Measurements from ENCODE around the gene GRM7. TPM values are rescaled to one million over a fixed set of nuclear protein-coding genes. Genes with fewer than 3 reads are reported as not detected.

GRM7 gene
- total RNA-seq, 4 donors from 2014 or later = 0.09 TPM; not detected in 3

DNA sequence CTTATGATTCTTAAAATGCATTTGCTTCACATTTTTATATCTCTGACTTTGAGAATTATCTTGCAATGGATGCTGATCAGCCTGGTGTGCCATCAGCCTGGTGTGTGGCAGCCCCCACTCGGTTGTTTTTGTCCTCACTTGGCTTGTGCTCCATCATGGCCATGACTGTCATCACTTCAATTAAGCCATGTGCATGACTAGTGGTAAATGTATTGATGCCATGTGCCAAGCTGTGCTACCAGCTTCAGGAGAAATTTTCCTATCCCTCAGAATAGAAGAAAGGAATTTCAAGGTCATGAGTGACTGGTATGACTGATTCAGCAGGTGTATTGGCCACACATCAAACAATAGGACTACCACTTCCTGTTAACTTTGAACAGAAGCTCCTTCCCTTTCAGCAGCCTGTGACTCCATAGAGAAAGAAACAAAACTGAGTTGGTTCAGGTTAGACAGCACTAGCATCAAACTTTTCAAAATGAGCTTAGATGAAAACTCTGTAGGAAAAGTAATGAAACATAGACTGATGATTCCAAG is 251.7 kb downstream of the GRM7 start:
- intact Hi-C loops (cut with DNase I) = no loop called here
- no peak for DNase-seq
- Histone ChIP-seq H3K4me3 (no peak overlapping the region), H3K27me3 (no peaks in the 10 kb centered on the region), H3K9me3 (no peaks in the 10 kb centered on the region), H3K36me3 (no peaks in the 10 kb centered on the region), H3K27ac (no peak overlapping the region), H3K4me1 (no peaks in the 10 kb centered on the region)
- TF ChIP-seq, protein P1, sequence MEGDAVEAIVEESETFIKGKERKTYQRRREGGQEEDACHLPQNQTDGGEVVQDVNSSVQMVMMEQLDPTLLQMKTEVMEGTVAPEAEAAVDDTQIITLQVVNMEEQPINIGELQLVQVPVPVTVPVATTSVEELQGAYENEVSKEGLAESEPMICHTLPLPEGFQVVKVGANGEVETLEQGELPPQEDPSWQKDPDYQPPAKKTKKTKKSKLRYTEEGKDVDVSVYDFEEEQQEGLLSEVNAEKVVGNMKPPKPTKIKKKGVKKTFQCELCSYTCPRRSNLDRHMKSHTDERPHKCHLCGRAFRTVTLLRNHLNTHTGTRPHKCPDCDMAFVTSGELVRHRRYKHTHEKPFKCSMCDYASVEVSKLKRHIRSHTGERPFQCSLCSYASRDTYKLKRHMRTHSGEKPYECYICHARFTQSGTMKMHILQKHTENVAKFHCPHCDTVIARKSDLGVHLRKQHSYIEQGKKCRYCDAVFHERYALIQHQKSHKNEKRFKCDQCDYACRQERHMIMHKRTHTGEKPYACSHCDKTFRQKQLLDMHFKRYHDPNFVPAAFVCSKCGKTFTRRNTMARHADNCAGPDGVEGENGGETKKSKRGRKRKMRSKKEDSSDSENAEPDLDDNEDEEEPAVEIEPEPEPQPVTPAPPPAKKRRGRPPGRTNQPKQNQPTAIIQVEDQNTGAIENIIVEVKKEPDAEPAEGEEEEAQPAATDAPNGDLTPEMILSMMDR (IDR thresholded peaks at IDR 0.05) = no peak
- TF ChIP-seq POLR2A (IDR thresholded peaks at IDR 0.05) = no peak
- WGBS, 2 donors = 43 to 60% methylated on average over 1 of the region's 1 CpG

DNA sequence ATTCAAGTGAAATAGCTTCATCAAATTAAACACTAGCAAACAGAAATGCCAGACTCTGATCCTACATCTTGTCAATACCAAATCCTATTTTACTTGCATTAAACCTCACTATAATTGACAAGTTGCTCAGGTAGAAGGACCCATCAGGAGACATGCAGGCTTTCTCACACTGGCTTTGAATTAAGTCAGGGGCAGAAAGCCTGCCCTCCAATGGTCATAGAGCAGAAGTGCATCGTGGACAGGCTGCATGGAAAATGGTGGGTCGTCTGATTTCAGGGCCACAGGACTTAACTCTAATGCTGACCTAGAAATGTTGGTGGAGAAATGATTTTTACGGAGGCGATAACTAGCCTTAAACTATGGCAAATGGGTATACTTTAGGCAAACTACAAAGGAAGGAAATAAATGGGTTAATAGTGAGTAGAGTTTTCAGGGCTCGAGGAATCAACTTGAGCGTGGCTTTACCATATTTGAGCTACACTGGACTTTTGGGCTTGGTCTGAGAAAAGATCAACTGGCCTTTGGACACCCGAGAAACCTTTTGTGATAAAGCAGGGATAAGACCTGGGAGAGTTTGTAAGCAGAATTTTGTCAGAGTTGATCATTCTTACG is 283.9 kb downstream of the GRM7 start:
- TF ChIP-seq, protein P1 (IDR thresholded peaks at IDR 0.05) = peak in 4 of 6 experiments; percentile 17 to 51 (median 23)
- TF ChIP-seq POLR2A (IDR thresholded peaks at IDR 0.05) = no peak
- intact Hi-C loops (cut with DNase I) = no loop called here
- no peaks in the 10 kb centered on the region for H3K9me3 ChIP-seq
- H3K27ac ChIP-seq = no peak overlapping the region
- H3K4me1 ChIP-seq = no peaks in the 10 kb centered on the region
- no peak for DNase-seq
- no peak overlapping the region for H3K4me3 ChIP-seq
- no peaks in the 10 kb centered on the region for H3K36me3 ChIP-seq
- no peaks in the 10 kb centered on the region for H3K27me3 ChIP-seq
- 71% methylated on average over 8 of the region's 8 CpGs for WGBS, 2 donors

DNA sequence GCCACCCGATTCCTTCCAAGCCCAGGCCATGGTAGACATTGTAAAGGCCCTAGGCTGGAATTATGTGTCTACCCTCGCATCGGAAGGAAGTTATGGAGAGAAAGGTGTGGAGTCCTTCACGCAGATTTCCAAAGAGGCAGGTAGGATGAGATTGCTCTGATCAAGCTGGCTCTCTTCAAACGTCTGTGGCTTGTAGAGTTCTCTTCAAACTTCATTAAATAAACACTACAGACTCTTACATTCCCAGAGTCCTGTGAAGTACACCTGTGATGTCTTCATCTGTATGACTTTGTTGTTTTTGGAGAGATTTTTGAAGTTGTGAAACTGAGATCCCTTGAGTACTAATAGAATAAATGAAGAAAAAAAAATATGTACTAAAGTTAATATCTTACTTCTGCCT is 285.6 kb downstream of the GRM7 start:
- Histone ChIP-seq H3K4me3 (no peak overlapping the region), H3K27ac (no peak overlapping the region), H3K27me3 (no peaks in the 10 kb centered on the region), H3K36me3 (no peaks in the 10 kb centered on the region), H3K4me1 (no peaks in the 10 kb centered on the region), H3K9me3 (no peaks in the 10 kb centered on the region)
- intact Hi-C loops (cut with DNase I) = no loop called here
- no peak for DNase-seq
- TF ChIP-seq POLR2A (IDR thresholded peaks at IDR 0.05) = no peak
- TF ChIP-seq, protein P1 (IDR thresholded peaks at IDR 0.05) = no peak
- 68 to 86% methylated on average over 5 of the region's 5 CpGs for WGBS, 2 donors

DNA sequence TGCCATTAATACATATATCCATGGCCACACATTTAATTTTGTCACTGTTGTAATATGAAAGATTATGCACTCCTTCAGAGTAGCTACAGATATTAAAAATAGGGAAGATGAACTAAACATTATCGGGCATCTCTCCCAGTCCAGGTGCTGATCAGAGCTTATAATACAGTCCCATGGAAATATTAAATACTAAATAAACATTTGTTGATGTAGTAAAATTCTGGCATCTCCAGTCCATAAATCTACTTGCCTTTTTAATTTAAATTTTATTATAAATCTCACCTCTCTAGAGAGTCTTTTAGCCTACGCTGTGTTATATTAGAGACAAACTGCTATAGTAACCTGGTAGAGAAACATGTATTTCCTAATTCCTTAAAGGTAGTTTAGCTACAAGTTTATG is 297.6 kb downstream of the GRM7 start:
- H3K27ac ChIP-seq = no peak overlapping the region
- DNase-seq = no peak
- H3K36me3 ChIP-seq = no peaks in the 10 kb centered on the region
- H3K27me3 ChIP-seq = no peaks in the 10 kb centered on the region
- no peaks in the 10 kb centered on the region for H3K9me3 ChIP-seq
- H3K4me3 ChIP-seq = no peak overlapping the region
- no peaks in the 10 kb centered on the region for H3K4me1 ChIP-seq
- intact Hi-C loops (cut with DNase I) = no loop called here
- TF ChIP-seq, protein P1 (IDR thresholded peaks at IDR 0.05) = no peak
- no peak for TF ChIP-seq POLR2A (IDR thresholded peaks at IDR 0.05)
- 92 to 98% methylated on average over 2 of the region's 2 CpGs for WGBS, 2 donors

DNA sequence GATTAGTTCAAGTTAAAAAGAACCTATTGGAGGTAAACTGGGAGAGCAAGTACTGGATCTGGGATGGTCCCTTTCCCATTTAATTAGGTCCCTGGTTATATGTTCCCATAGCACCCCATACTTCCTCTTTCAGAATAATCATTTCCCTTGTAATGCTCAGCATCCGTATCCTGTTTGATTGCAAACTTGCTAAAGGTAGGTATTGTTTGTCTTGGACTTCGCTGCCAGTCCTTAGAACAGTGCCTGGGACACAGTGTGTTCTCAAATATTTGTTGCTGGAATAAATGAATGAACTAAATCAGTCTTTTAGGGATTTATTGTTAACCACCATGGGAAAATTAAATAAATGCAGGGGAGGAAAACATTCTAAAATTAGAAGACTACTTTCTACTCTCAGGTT is 299.8 kb downstream of the GRM7 start:
- TF ChIP-seq, protein P1 (IDR thresholded peaks at IDR 0.05) = no peak
- TF ChIP-seq POLR2A (IDR thresholded peaks at IDR 0.05) = no peak
- Histone ChIP-seq H3K27me3 (no peaks in the 10 kb centered on the region), H3K9me3 (no peaks in the 10 kb centered on the region), H3K36me3 (no peaks in the 10 kb centered on the region), H3K4me3 (no peak overlapping the region), H3K4me1 (no peaks in the 10 kb centered on the region), H3K27ac (no peak overlapping the region)
- no peak for DNase-seq
- 66 to 78% methylated on average over 2 of the region's 2 CpGs for WGBS, 2 donors
- intact Hi-C loops (cut with DNase I) = no loop called here
